WERI-Rb-1 (cell line): ENCODE data around the gene PTPRG.

Experiments
- DNase-seq: peaks from one replicate; pipeline ENCODE4 v3.0.0-alpha.2; 2020
- H3K27ac ChIP-seq: fragments of 250-450 bp; sonication (Bioruptor Pico); 2 replicates; pipeline ENCODE4 v1.5.1; 2020; ENCODE audit warnings: mild to moderate bottlenecking, moderate library complexity
- H3K27me3 ChIP-seq: fragments of 250-450 bp; sonication (Bioruptor Pico); 2 replicates; pipeline ENCODE4 v1.5.1; 2021; ENCODE audit warnings: mild to moderate bottlenecking, low read depth, moderate library complexity; ENCODE audit not compliant: insufficient read depth, severe bottlenecking
- H3K36me3 ChIP-seq: fragments of 250-450 bp; sonication (Bioruptor Pico); 2 replicates; pipeline ENCODE4 v1.5.1; 2020; ENCODE audit warnings: mild to moderate bottlenecking, moderate library complexity
- H3K4me3 ChIP-seq: 2 replicates; pipeline ENCODE4 v1.5.1; 2011; ENCODE audit warnings: low read depth, mild to moderate bottlenecking, control low read depth, low read length
- H3K9me3 ChIP-seq: fragments of 250-450 bp; sonication (Bioruptor Pico); 2 replicates; pipeline ENCODE4 v1.5.1; 2021; ENCODE audit warnings: mild to moderate bottlenecking, moderate library complexity; ENCODE audit not compliant: severe bottlenecking
- TF ChIP-seq, protein P1 (sequence below): IDR thresholded peaks from 2 replicates; pipeline ENCODE4 v1.5.1; 2011; ENCODE audit warnings: low read depth, mild to moderate bottlenecking, control low read depth, inconsistent platforms, low read length

PTPRG gene

DNA sequence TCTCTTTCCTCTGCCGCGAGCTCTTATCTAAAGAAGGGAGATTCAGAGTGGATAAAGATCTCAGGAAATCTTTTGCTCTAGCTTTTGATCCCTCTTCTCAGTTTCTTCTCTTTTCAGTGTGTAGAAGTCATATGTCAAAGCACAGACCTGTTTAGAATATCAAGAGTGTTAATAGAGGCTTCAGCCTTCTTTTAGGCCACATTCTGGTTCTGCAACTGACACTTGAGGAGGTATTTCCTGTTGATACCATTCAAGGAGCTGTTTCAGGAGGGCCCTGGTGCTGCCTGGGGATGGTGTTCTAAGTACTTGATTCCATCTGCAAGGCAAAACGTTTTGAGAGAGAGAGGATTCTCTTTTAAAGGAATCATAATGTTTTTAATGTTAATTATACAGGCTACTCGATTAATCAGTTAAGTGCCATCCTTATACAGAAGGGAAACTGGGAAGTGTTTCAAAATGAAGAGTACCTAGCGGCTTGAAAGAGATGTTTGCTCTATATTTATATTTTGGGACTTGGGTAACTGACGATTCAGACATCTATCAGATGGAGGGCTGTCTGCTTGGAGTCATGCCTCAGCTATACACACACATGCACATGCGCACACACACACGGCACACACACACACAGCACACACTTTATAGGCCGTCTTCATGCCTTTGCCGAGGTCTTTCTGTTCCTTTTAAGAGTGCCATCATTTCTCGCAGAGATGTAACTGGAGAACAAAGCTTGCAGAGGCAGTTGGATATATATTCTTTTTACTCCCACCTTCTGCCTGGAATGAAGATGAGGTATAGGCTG is 313.9 kb downstream of the PTPRG start:
- no peaks in the 10 kb centered on the region for H3K9me3 ChIP-seq
- H3K36me3 ChIP-seq: no peaks in the 10 kb centered on the region; the same call in 1 of the 2 replicates
- H3K27ac ChIP-seq: no peak overlapping the region
- H3K4me3 ChIP-seq: no peak overlapping the region
- DNase-seq: no peak
- TF ChIP-seq, protein P1, sequence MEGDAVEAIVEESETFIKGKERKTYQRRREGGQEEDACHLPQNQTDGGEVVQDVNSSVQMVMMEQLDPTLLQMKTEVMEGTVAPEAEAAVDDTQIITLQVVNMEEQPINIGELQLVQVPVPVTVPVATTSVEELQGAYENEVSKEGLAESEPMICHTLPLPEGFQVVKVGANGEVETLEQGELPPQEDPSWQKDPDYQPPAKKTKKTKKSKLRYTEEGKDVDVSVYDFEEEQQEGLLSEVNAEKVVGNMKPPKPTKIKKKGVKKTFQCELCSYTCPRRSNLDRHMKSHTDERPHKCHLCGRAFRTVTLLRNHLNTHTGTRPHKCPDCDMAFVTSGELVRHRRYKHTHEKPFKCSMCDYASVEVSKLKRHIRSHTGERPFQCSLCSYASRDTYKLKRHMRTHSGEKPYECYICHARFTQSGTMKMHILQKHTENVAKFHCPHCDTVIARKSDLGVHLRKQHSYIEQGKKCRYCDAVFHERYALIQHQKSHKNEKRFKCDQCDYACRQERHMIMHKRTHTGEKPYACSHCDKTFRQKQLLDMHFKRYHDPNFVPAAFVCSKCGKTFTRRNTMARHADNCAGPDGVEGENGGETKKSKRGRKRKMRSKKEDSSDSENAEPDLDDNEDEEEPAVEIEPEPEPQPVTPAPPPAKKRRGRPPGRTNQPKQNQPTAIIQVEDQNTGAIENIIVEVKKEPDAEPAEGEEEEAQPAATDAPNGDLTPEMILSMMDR: no peak
- no peaks in the 10 kb centered on the region for H3K27me3 ChIP-seq

DNA sequence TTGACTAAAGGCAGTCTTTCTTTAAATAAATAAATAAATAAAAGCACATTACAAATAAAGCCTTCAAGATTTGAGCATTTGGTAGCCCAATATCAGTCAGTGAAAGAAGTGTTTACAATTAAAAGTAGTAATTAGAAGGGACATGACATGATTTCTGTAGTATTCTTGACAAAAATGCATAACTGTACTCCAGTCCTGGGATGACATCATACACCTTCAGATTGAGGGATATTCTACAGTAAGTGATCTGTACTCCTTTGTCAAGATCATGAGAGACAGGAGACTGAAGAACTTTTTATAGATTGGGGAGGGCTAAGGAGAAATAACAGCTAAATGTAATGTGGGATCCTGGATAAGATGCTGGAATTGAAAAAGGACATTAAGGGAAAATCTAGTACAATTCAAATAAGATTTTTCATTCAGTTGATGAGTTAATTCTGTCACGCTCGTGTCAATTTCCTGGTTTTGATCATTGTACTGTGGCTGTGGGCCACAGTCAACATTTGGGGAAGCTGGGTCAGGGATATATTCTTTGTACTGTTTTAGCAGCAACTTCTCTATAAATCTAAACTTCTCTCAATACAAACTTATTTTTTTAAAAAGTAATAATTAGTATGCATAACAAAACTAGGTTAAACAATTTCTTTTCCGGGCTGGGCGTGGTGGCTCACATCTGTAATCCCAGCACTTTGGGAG is 314.8 kb downstream of the PTPRG start:
- Histone ChIP-seq H3K9me3 (no peaks in the 10 kb centered on the region), H3K27me3 (no peaks in the 10 kb centered on the region), H3K36me3 (no peaks in the 10 kb centered on the region; the same call in 1 of the 2 replicates), H3K4me3 (no peak overlapping the region), H3K27ac (no peak overlapping the region)
- no peak for DNase-seq
- TF ChIP-seq, protein P1: no peak

DNA sequence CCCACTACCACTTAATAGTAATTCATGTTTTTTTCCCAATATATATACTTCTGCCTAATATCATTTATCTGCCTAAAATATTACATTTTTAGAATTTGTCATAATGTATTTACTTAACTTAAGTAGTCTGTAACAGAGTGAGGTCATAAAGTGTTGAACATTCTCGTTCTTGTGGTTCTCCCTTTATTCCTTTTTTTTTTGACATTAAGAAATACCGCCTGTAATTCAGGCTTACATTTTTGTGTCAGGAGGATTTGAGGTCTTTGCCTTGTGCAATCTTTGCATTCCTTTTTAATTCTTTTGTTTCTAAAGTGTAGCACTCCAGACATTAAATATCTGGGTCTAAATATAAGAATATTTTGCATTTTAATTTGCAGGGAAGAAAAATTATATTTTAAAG is 315.4 kb downstream of the PTPRG start:
- H3K27ac ChIP-seq: no peak overlapping the region
- H3K9me3 ChIP-seq: no peaks in the 10 kb centered on the region
- H3K36me3 ChIP-seq: no peaks in the 10 kb centered on the region; the same call in 1 of the 2 replicates
- H3K4me3 ChIP-seq: no peak overlapping the region
- H3K27me3 ChIP-seq: no peaks in the 10 kb centered on the region
- TF ChIP-seq, protein P1: no peak
- no peak for DNase-seq

DNA sequence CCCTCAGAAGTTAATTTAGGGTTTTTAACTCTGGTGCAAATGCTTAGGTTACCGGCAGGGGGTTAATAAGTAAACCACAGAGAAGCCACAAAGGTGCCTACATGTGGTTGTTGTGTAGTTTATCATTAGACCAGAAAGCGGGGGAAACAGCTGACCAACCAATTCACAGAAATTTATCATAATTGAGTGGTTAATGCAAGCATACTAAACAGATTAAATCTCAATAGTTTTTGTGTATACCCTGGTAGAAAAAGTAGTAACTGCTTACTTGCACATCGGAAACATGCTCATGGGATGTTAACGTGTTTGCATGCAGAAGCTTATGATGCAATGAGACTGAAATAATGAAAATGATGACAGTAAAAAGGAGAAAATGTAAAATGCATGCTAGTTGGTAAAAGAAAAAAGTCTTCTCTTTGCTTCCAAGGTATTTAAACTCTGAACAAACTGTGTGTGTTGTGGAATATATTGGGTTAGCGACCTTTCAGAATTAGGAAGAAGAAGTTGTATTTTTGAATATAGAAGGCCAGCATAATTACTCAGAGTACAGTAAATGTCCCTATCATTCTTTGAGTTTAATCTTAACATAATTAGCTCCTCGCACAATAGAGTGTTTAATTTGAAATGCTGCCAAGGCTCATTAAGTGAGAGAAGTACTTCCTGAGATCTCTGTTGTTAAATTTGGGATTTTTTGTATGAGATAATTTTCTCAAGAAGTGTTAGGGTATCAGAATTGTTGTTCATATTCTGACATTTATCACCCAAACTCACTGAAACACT is 316.2 kb downstream of the PTPRG start:
- H3K27me3 ChIP-seq: no peaks in the 10 kb centered on the region
- H3K36me3 ChIP-seq: no peaks in the 10 kb centered on the region; the same call in 1 of the 2 replicates
- no peak for DNase-seq
- no peak overlapping the region for H3K4me3 ChIP-seq
- TF ChIP-seq, protein P1: no peak
- H3K9me3 ChIP-seq: no peaks in the 10 kb centered on the region
- H3K27ac ChIP-seq: no peak overlapping the region

DNA sequence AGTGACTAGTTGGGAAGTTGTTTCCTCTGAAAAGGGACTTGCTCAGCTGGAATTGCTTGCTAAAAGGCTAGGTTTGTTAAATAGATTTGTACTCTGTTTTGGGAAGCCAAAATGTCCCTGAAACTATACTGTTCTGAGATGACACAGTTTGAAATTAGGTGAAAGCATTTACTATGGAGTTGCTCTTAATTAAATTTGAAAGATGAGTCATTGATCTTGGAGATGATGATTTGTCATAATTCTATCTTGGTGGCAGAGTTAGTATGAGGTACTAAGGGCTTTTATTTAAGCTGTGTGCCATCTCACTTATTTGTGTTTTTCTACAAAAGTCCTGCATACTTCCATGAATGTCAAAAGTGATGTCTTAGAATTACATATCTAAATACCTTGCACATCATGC is 320.9 kb downstream of the PTPRG start:
- no peak for DNase-seq
- H3K27me3 ChIP-seq: no peaks in the 10 kb centered on the region
- H3K36me3 ChIP-seq: no peaks in the 10 kb centered on the region
- H3K9me3 ChIP-seq: no peaks in the 10 kb centered on the region
- no peak overlapping the region for H3K4me3 ChIP-seq
- no peak overlapping the region for H3K27ac ChIP-seq
- TF ChIP-seq, protein P1: no peak
